Measurements from ENCODE around the gene MGAM2.

DNA sequence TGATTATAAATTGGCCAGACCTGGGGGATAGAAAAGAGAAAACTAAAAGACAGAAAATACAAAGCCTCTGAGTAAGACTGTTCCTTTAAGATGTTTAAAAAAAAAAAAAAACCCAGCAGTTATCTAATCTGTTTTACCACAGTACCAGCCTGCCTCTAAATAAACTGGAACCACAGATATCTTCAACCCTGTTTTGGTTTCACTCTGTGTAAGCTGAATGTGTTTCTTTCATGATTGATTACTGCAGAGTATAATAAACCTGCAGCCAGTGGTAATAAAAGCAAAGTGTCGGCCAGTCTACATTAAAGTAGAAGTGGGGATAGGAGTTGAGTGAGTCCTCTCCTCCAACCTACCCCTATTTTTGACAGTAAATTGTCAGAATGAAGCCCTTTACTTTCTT is 40.6 kb downstream of the MGAM2 start:
- TF ChIP-seq, protein P1, sequence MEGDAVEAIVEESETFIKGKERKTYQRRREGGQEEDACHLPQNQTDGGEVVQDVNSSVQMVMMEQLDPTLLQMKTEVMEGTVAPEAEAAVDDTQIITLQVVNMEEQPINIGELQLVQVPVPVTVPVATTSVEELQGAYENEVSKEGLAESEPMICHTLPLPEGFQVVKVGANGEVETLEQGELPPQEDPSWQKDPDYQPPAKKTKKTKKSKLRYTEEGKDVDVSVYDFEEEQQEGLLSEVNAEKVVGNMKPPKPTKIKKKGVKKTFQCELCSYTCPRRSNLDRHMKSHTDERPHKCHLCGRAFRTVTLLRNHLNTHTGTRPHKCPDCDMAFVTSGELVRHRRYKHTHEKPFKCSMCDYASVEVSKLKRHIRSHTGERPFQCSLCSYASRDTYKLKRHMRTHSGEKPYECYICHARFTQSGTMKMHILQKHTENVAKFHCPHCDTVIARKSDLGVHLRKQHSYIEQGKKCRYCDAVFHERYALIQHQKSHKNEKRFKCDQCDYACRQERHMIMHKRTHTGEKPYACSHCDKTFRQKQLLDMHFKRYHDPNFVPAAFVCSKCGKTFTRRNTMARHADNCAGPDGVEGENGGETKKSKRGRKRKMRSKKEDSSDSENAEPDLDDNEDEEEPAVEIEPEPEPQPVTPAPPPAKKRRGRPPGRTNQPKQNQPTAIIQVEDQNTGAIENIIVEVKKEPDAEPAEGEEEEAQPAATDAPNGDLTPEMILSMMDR (IDR thresholded peaks at IDR 0.05), result no peak
- no peak for TF ChIP-seq POLR2A (IDR thresholded peaks at IDR 0.05)

Data from Peyer's patch (tissue), 4 donors.